ENCODE data around the gene CLSTN3. TPM values are rescaled to one million over a fixed set of nuclear protein-coding genes. Genes with fewer than 3 reads are reported as not detected.

Gene CLSTN3
- total RNA-seq, 1 donor: 7.6 TPM

DNA sequence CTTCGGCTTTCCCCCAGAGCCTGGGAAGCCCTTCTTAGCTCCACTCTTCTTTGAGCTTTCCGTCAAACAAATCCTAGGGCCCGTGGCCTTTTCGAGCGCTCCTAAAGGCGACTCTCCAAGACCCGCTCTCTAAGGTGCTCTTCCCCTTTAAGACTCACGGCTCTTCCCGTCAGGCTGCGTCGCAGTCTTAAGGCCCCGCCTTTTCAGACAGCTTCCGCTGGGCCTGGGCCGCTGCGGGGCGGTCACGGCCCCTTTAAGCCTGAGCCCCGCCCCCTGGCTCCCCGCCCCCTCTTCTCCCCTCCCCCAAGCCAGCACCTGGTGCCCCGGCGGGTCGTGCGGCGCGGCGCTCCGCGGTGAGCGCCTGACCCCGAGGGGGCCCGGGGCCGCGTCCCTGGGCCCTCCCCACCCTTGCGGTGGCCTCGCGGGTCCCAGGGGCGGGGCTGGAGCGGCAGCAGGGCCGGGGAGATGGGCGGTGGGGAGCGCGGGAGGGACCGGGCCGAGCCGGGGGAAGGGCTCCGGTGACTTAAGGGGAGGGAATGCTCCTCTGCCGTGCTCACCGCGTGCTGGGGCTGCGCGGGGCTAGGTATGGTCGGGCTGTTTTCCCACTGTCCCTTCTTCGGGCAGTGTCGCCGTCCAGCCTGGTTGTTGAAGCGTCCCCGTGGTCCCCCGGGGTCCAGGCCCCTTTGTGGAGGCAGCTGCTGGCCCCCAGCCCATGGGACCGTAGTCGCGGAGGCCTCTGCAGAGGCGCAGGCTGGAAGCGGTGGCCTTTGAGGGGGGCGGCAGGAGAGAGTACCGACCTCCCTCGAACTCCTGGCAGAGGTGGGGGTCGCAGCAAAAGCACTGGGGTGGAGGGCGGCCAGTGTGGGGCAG, 59.5 kb downstream of the CLSTN3 start, which contains the start of gene PEX5:
PEX5 (plus strand) TSS at position 289 of the 870 bp plus-strand sequence. CDS start 692 bp downstream, outside the sequence.
- H3K4me3 ChIP-seq (ENCODE audit: insufficient read depth, low read length): peak within 1 kb of the TSS; percentile 94
- no peaks in the 10 kb centered on the region for H4K20me1 ChIP-seq (ENCODE audit: insufficient read depth, low read length)
- peaks cover 16% of the 10 kb centered on the region for H3K36me3 ChIP-seq (ENCODE audit: insufficient read depth, low read length)
- no peaks in the 10 kb centered on the region for H3K9me3 ChIP-seq (ENCODE audit: low read depth, low read length)
- H3K27me3 ChIP-seq (ENCODE audit: insufficient read depth, low read length): no peaks in the 10 kb centered on the region
- peak within 1 kb of the TSS; percentile 99 for H3K27ac ChIP-seq (ENCODE audit: low read depth, low read length)
- DNase-seq (ENCODE audit: insufficient read length, low spot score, missing footprints): peak; percentile 97
- H3K4me1 ChIP-seq (ENCODE audit: insufficient read depth, low read length): peaks cover 26% of the 10 kb centered on the region
- peaks cover 16% of the 10 kb centered on the region for H3K79me2 ChIP-seq (ENCODE audit: insufficient read depth, low read length)
- TF ChIP-seq, protein P1, sequence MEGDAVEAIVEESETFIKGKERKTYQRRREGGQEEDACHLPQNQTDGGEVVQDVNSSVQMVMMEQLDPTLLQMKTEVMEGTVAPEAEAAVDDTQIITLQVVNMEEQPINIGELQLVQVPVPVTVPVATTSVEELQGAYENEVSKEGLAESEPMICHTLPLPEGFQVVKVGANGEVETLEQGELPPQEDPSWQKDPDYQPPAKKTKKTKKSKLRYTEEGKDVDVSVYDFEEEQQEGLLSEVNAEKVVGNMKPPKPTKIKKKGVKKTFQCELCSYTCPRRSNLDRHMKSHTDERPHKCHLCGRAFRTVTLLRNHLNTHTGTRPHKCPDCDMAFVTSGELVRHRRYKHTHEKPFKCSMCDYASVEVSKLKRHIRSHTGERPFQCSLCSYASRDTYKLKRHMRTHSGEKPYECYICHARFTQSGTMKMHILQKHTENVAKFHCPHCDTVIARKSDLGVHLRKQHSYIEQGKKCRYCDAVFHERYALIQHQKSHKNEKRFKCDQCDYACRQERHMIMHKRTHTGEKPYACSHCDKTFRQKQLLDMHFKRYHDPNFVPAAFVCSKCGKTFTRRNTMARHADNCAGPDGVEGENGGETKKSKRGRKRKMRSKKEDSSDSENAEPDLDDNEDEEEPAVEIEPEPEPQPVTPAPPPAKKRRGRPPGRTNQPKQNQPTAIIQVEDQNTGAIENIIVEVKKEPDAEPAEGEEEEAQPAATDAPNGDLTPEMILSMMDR (IDR thresholded peaks at IDR 0.05; ENCODE audit: extremely low read depth, low read depth, low read length): no peak
- H2AFZ ChIP-seq (ENCODE audit: low read length): peak within 1 kb of the TSS; percentile 100
- H3K4me2 ChIP-seq (ENCODE audit: insufficient read depth, low read length): peak within 1 kb of the TSS; percentile 100

DNA sequence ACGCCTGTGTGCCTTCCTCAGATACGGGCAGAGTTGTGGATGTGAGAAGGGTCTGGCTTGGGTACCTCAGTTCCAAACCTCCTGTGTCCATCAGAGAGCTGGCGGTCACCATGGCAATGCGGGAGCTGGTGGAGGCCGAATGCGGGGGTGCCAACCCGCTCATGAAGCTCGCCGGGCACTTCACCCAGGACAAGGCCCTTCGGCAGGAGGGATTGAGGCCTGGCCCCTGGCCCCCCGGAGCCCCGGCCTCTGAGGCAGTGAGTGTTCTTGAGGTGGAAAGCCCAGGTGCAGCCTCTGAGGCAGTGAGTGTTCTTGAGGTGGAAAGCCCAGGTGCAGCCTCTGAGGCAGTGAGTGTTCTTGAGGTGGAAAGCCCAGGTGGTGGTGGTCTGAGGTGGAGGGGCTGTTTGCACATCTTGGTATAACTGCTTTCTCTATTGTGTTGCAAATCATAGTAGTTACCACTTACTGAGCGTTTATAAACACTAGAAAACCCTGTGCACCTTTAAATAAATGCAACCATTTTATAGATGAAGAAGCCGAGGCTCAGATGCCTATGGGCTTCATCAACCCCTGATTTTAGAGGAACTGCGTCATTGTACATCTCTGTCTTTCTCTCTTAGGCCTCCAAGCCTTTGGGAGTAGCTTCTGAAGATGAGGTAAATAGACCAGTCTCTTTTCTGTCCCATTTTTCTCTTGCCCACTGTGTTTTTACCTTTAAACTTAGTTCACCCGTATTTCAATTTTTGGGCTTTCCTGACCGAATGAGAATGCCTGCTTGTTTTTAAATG, 60.3 kb downstream of the CLSTN3 start:
- peaks cover 16% of the 10 kb centered on the region for H3K36me3 ChIP-seq (ENCODE audit: insufficient read depth, low read length)
- TF ChIP-seq, protein P1 (IDR thresholded peaks at IDR 0.05; ENCODE audit: extremely low read depth, low read depth, low read length): no peak
- H3K79me2 ChIP-seq (ENCODE audit: insufficient read depth, low read length): peaks cover 18% of the 10 kb centered on the region
- peak overlapping the region; percentile 85 for H2AFZ ChIP-seq (ENCODE audit: low read length)
- peak overlapping the region; percentile 94 for H3K4me3 ChIP-seq (ENCODE audit: insufficient read depth, low read length)
- H4K20me1 ChIP-seq (ENCODE audit: insufficient read depth, low read length): no peaks in the 10 kb centered on the region
- peaks cover 26% of the 10 kb centered on the region for H3K4me1 ChIP-seq (ENCODE audit: insufficient read depth, low read length)
- H3K4me2 ChIP-seq (ENCODE audit: insufficient read depth, low read length): peak overlapping the region; percentile 82
- H3K9me3 ChIP-seq (ENCODE audit: low read depth, low read length): no peaks in the 10 kb centered on the region
- H3K27ac ChIP-seq (ENCODE audit: low read depth, low read length): peak overlapping the region; percentile 45
- peak; percentile 68 for DNase-seq (ENCODE audit: insufficient read length, low spot score, missing footprints)
- no peaks in the 10 kb centered on the region for H3K27me3 ChIP-seq (ENCODE audit: insufficient read depth, low read length)

DNA sequence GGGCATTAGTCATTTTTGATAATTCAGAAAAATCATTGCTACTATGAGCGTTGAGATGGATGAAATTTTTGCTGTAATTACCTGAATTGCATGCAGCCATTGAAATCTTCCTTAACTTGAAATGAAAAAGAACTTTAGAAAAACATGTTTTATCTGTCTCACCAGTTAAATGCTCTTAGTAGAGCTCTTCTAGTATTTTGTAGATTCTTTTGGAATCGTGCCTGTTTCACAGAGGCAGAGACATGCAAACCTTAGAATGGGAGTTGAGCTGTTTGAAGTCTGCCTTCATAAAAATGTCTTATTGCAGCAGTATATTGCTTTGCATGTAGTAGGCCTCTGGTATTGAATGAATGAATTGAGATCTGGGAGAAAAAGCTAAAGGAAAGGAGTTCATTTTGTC, 63.5 kb downstream of the CLSTN3 start:
- Histone ChIP-seq H3K4me3 (ENCODE audit: insufficient read depth, low read length) (no peak overlapping the region), H3K27me3 (ENCODE audit: insufficient read depth, low read length) (no peaks in the 10 kb centered on the region), H3K9me3 (ENCODE audit: low read depth, low read length) (no peaks in the 10 kb centered on the region), H4K20me1 (ENCODE audit: insufficient read depth, low read length) (no peaks in the 10 kb centered on the region), H3K79me2 (ENCODE audit: insufficient read depth, low read length) (peaks cover 18% of the 10 kb centered on the region), H3K36me3 (ENCODE audit: insufficient read depth, low read length) (peaks cover 16% of the 10 kb centered on the region), H3K4me1 (ENCODE audit: insufficient read depth, low read length) (peaks cover 16% of the 10 kb centered on the region), H3K27ac (ENCODE audit: low read depth, low read length) (no peak overlapping the region), H2AFZ (ENCODE audit: low read length) (no peak overlapping the region), H3K4me2 (ENCODE audit: insufficient read depth, low read length) (no peak overlapping the region)
- no peak for DNase-seq (ENCODE audit: insufficient read length, low spot score, missing footprints)
- TF ChIP-seq, protein P1 (IDR thresholded peaks at IDR 0.05; ENCODE audit: extremely low read depth, low read depth, low read length): no peak

All from osteoblast (primary cell).